GM11168 (cell line): ENCODE results near the gene SYT15.
"Not testable (repeated sequence)": the region's sequence is repeated elsewhere in the genome, so short reads cannot be mapped to it uniquely, and the experiment has no call there.

Source experiments
- in situ Hi-C: fragments of 300-500 bp; cut with MboI; formaldehyde crosslinking; loops from one replicate; pipeline ENCODE4 v1.12.0; 2022; ENCODE audit warnings: low sequenced_read_pairs; ENCODE audit not compliant: unreplicated experiment

The SYT15 gene

DNA sequence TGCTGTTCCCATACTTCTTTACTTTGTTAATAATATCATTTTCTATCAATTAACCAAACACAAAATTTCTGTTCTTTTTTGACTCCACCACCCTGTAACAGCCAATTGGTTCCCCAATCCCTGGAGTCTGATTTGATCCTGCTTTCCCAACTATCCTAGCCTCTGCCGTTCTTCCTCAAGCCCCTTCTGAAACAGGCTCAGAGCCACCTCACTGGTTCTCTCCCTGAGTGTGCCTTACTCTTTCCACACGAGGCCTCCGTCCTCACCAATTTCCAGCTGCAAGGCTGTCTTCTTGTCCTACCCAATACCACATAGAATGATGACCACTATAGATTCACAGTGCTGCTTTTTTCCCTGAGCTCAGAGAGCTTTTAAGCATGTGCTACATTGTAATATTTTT lies 52.8 kb downstream of the SYT15 start:
- in situ Hi-C loops = not testable (repeated sequence)

DNA sequence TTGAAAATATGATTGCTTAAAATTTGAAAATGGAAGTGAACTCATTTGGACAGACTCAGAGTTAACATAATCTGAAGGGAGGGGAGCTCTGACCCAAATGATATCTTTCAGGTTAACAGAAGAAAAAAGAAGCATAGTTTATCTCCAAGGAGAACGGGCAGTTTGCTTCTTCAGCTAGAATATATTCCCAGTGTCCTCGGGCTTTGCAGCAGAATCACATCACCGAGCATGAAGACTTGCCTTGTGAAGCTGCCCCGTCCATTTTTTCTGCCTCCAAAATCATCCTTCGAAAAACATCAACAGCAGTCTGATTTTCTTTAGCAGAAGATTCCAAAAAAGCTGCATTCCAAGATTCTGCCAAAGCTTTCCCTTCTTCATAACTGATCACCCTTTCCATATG lies 55.8 kb downstream of the SYT15 start:
- in situ Hi-C loops = not testable (repeated sequence)

DNA sequence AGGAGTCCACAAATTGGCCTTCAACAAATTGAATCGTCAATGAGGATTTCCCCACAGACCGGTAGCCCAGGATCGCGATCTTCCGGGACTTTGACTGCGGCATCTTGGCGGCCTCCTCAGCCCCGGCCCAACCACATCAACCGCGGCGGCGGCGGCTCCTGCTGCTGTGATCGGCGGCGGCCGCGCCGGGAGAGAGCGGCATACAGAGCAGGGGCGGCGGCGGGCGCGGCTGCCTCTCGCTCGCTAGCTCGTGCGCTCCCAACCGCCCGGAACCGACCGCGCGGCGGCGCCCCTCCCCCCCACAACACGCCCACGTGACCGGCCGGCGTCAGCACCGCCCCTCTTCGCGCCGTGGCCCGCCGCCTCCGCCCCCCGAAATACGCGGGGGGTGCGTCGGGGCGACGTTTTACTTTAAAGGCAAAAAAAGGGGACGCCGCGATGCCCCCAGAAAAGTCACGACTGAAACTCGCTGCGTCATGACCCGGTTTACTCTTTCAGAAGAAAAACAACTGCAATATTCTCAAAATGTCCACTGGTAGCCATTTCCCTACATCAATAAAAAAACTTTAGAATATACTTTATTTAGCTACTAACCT lies 56.5 kb downstream of the SYT15 start:
- in situ Hi-C loops = not testable (repeated sequence)

DNA sequence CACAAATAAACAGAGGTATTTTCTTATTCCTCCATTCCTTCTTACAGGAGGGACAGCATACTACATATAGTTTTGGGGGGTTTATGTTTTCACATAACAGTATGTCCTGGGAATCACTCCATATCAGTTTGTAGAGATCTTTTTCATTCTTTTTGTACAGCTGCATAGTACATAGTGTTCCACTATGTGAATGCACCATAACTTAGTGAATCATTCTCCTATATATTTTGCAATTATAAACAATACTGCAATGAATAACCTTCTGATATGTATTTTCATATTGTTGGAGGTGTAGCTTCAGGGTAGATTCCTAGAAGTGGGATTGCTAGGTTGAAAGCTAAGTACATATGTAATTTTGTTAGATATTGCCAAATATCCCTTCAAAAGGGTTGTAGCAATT lies 61.1 kb downstream of the SYT15 start:
- in situ Hi-C loops = not testable (repeated sequence)
